ENCODE measurements around the gene SEC16B. TPM values are rescaled to one million over a fixed set of nuclear protein-coding genes. Genes with fewer than 3 reads are reported as not detected.

Gene SEC16B
- total RNA-seq, 1 experiment from 2014 or later, result 0.39 TPM

GRCh38 chr1:177927021-177927596, 42.7 kb downstream of the SEC16B start:
- Histone ChIP-seq H3K4me3 (ENCODE audit: low read depth in 2 of 2, low read length in 2 of 2) (no peak overlapping the region), H3K27ac (ENCODE audit: low read length) (no peak overlapping the region), H3K4me1 (ENCODE audit: control insufficient read depth, insufficient read depth, low read length) (no peaks in the 10 kb centered on the region), H3K27me3 (ENCODE audit: control insufficient read depth, insufficient read depth, low read length) (peaks cover 5% of the 10 kb centered on the region), H3K36me3 (ENCODE audit: control insufficient read depth, insufficient read depth, low read length) (no peaks in the 10 kb centered on the region), H3K9me3 (ENCODE audit: control insufficient read depth, insufficient read depth, low read depth, low read length) (no peaks in the 10 kb centered on the region)
- in situ Hi-C loops (cut with HindIII; ENCODE audit: low pct_unique_long_range_greater_than_20kb, low sequenced_read_pairs), result no loop called here
- intact Hi-C loops (cut with micrococcal nuclease; ENCODE audit: unreplicated experiment), result no loop called here
- no peak for TF ChIP-seq CTCF (IDR thresholded peaks at IDR 0.05)
- no peak for TF ChIP-seq POLR2AphosphoS5 (IDR thresholded peaks at IDR 0.05; ENCODE audit: low read depth, low read length)
- no peak for TF ChIP-seq SIN3A (IDR thresholded peaks at IDR 0.05; ENCODE audit: borderline replicate concordance, insufficient read depth, low read depth, low read length)
- TF ChIP-seq TCF7L2 (IDR thresholded peaks at IDR 0.05; ENCODE audit: low read depth, low read length), result no peak
- no peak for TF ChIP-seq REST (IDR thresholded peaks at IDR 0.05; ENCODE audit: insufficient read depth in 1 of 2, low read depth in 2 of 2, low read length in 1 of 2)
- ATAC-seq, result no peak
- no peak for DNase-seq (ENCODE audit: low read depth, low spot score)
- POLR2A ChIA-PET, result no interaction called here
- CTCF ChIA-PET, result no interaction called here
- BruUV-seq (replicated peaks), result no TSS peak

- peaks cover 9% of the 10 kb centered on the region for H3K27me3 ChIP-seq (ENCODE audit: control insufficient read depth, insufficient read depth, low read length)
- H3K27ac ChIP-seq (ENCODE audit: low read length), result no peak overlapping the region
- POLR2A ChIA-PET, result no interaction called here
- no TSS peak for BruUV-seq (replicated peaks)
- in situ Hi-C loops (cut with HindIII; ENCODE audit: low pct_unique_long_range_greater_than_20kb, low sequenced_read_pairs) (no loop called here), intact Hi-C loops (cut with micrococcal nuclease; ENCODE audit: unreplicated experiment) (no loop called here)
- H3K4me1 ChIP-seq (ENCODE audit: control insufficient read depth, insufficient read depth, low read length), result no peaks in the 10 kb centered on the region
- TF ChIP-seq POLR2AphosphoS5 (IDR thresholded peaks at IDR 0.05; ENCODE audit: low read depth, low read length) (no peak), REST (IDR thresholded peaks at IDR 0.05; ENCODE audit: insufficient read depth in 1 of 2, low read depth in 2 of 2, low read length in 1 of 2) (no peak), SIN3A (IDR thresholded peaks at IDR 0.05; ENCODE audit: borderline replicate concordance, insufficient read depth, low read depth, low read length) (no peak), TCF7L2 (IDR thresholded peaks at IDR 0.05; ENCODE audit: low read depth, low read length) (no peak), CTCF (IDR thresholded peaks at IDR 0.05) (no peak)
- CTCF ChIA-PET, result no interaction called here
- H3K36me3 ChIP-seq (ENCODE audit: control insufficient read depth, insufficient read depth, low read length), result no peaks in the 10 kb centered on the region
- H3K4me3 ChIP-seq (ENCODE audit: low read depth in 2 of 2, low read length in 2 of 2), result no peak overlapping the region
- H3K9me3 ChIP-seq (ENCODE audit: control insufficient read depth, insufficient read depth, low read depth, low read length), result no peaks in the 10 kb centered on the region
- DNase-seq (ENCODE audit: low read depth, low spot score) (no peak), ATAC-seq (no peak)
Measured at GRCh38 chr1:177926201-177926600, 43.7 kb downstream of the SEC16B start.

Data from Panc1 (cell line).